ENCODE measurements around the gene DNAJC12.

- TF ChIP-seq TCF4 (CRISPR knock-in tag; IDR thresholded peaks at IDR 0.05; ENCODE audit: borderline replicate concordance), result no peak
- no peak for TF ChIP-seq CREB5 (CRISPR knock-in tag; IDR thresholded peaks at IDR 0.05; ENCODE audit: low read depth)
These were observed 70.7 kb downstream of the DNAJC12 start for GRCh38 chr10:67767244-67767643.

Measured in SK-N-SH treated with all-trans-retinoic acid at 6 μM for 48 hours (cell line).